OCI-LY7 (cell line): ENCODE results near the gene NDRG2. TPM values are rescaled to one million over a fixed set of nuclear protein-coding genes. Genes with fewer than 3 reads are reported as not detected.

Source experiments
- BruUV-seq: library from RNA; stranded (reverse); fragments of 400-500 nt; replicated peaks from 2 replicates; lab custom pipeline; 2021; lab: Mats Ljungman, UMichigan
- CTCF ChIA-PET: fragments of 300-600 bp; sonication (Branson Sonifier 250); formaldehyde crosslinking; loops from one replicate; lab custom pipeline; 2022; ENCODE audit warnings: antibody characterized with exemption; ENCODE audit not compliant: unreplicated experiment; lab: Charles Lee
- POLR2A ChIA-PET: fragments of 300-600 bp; sonication (Branson Sonifier 250); formaldehyde crosslinking; loops from one replicate; lab custom pipeline; 2022; ENCODE audit warnings: antibody characterized with exemption; lab: Charles Lee
- DNase-seq: peaks from one replicate; pipeline ENCODE4 v3.0.0-alpha.2; 2015; ENCODE audit warnings: low spot score
- H2AFZ ChIP-seq: fragments of 200-600 bp; sonication (generic), shearing (Covaris generic); 2 replicates; pipeline ENCODE4 v1.6.1; 2014; ENCODE audit warnings: mild to moderate bottlenecking, antibody characterized with exemption, low read length, moderate library complexity
- H3K27ac ChIP-seq: fragments of 200-600 bp; sonication (generic); 2 replicates; pipeline ENCODE4 v1.5.1; 2014; ENCODE audit warnings: mixed run types, low read depth, mild to moderate bottlenecking, moderate library complexity, low read length, inconsistent platforms; ENCODE audit not compliant: poor library complexity, severe bottlenecking
- H3K36me3 ChIP-seq: fragments of 200-600 bp; sonication (generic); 2 replicates; pipeline ENCODE4 v1.6.1; 2014; ENCODE audit warnings: mild to moderate bottlenecking, antibody characterized with exemption, low read length, moderate library complexity, mixed read lengths; ENCODE audit not compliant: insufficient read depth
- H3K4me1 ChIP-seq: fragments of 200-600 bp; sonication (generic); 2 replicates; pipeline ENCODE4 v1.5.1; 2014; ENCODE audit warnings: mild to moderate bottlenecking, low read length; ENCODE audit not compliant: insufficient read depth, poor library complexity, severe bottlenecking
- H3K4me2 ChIP-seq: fragments of 200-600 bp; sonication (generic); 2 replicates; pipeline ENCODE4 v1.6.1; 2014; ENCODE audit warnings: mild to moderate bottlenecking, low read length
- H3K4me3 ChIP-seq: fragments of 200-600 bp; sonication (generic); 2 replicates; pipeline ENCODE4 v1.5.1; 2014; ENCODE audit warnings: mild to moderate bottlenecking, low read depth, low read length; ENCODE audit not compliant: poor library complexity, severe bottlenecking
- H3K79me2 ChIP-seq: fragments of 200-600 bp; sonication (generic); 2 replicates; pipeline ENCODE4 v1.6.1; 2016; ENCODE audit warnings: low read depth, mild to moderate bottlenecking, low read length, moderate library complexity, mixed read lengths; ENCODE audit not compliant: insufficient read depth
- H3K9me2 ChIP-seq: fragments of 200-600 bp; sonication (generic); 2 replicates; pipeline ENCODE4 v1.6.1; 2016; ENCODE audit warnings: mild to moderate bottlenecking, low read length, mixed read lengths; ENCODE audit not compliant: insufficient read depth
- H3K9me3 ChIP-seq: fragments of 200-600 bp; sonication (generic); 2 replicates; pipeline ENCODE4 v1.6.1; 2014; ENCODE audit warnings: mild to moderate bottlenecking, mixed run types, low read length, mixed read lengths
- H4K20me1 ChIP-seq: fragments of 200-600 bp; sonication (generic); 2 replicates; pipeline ENCODE4 v1.6.1; 2014; ENCODE audit warnings: mild to moderate bottlenecking, antibody characterized with exemption, low read length, moderate library complexity, mixed read lengths; ENCODE audit not compliant: insufficient read depth
- CTCF ChIP-seq: fragments of 200-600 bp; sonication (generic); conservative IDR thresholded peaks from 2 replicates; pipeline ENCODE4 v1.5.1; 2014; ENCODE audit warnings: mild to moderate bottlenecking, antibody characterized with exemption, low read length, moderate library complexity, mixed read lengths
- EZH2phosphoT487 ChIP-seq: fragments of 200-600 bp; sonication (generic); IDR thresholded peaks from 2 replicates; pipeline ENCODE4 v1.6.1; 2018; ENCODE audit warnings: low read depth, borderline replicate concordance, mild to moderate bottlenecking, mixed run types, antibody characterized with exemption, low read length, moderate library complexity, mixed read lengths
- intact Hi-C: fragments of 100-400 bp; cut with micrococcal nuclease; formaldehyde crosslinking; loops from one replicate; pipeline ENCODE4 v1.10.0; 2022; ENCODE audit not compliant: unreplicated experiment
- total RNA-seq, 2 experiments: library from RNA; depleted of rRNA in 1 of 2; stranded (reverse); fragments of >200 nt in 1 of 2; shearing (Covaris generic) in 1 of 2; gene quantifications; 2 replicates each; pipeline ENCODE4 v1.2.3, GENCODE V29; 2014 to 2022

NDRG2 gene
- total RNA-seq, 2 experiments from 2014 or later, result not detected

DNA sequence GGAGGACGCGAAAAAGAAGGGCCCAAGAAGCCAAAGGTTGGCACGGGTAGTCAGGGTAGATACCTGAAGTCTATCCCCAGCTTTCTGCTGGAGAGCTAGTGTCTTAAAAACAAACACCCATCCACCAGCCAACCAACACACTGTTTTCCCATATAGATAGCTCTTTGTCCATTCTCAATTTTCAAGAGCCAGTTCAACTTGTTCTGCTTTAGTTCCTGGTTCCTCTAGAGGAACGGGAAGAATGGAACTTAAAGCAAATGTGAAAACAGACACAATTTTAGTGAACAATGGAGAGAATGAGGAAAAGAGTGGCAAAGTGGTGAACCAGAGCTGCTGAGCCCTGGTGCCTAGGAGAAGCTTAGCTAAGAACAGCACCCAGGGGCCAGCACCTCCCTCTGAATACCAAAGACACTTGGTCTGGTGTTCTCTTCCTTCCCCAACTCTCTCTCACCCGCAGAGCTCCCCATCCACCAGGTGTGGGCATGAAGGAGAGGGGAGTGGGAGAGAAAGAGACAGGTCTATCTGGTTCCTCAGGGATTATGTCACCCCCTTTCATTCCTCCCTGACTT, 3.8 kb downstream of the NDRG2 start:
- no TSS peak for BruUV-seq
- intact Hi-C loops, result no loop called here
- CTCF ChIA-PET, result no interaction called here

DNA sequence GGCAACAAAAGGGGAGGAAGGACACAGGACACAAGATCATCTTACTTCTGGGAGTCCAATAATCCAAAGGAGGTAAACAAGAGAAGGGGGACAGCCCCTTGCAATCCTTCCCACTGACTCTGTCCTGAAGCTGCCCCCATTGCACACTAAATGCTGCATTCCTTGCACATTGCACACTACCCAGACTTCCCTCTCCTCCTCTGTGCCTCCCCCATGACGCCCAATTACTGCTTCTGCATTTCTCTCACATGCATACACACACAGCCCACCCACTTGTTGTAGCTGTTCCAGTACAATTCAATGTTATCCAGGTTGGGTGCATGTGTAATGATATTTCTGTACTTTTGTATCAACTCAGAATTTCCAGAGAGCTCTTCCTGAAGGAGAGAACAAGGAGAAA, 5.5 kb downstream of the NDRG2 start:
- TF ChIP-seq CTCF (no peak), EZH2phosphoT487 (no peak)

More for the DNA sequence above, 3.8 kb downstream of the NDRG2 start:
- no peaks in the 10 kb centered on the region for H3K4me1 ChIP-seq
- H3K79me2 ChIP-seq, result no peaks in the 10 kb centered on the region
- no peaks in the 10 kb centered on the region for H3K9me3 ChIP-seq
- POLR2A ChIA-PET, result no interaction called here
- DNase-seq, result no peak
- no peak overlapping the region for H3K27ac ChIP-seq
- H3K4me3 ChIP-seq, result no peak overlapping the region
- no peaks in the 10 kb centered on the region for H3K9me2 ChIP-seq
- no peaks in the 10 kb centered on the region for H4K20me1 ChIP-seq
- TF ChIP-seq EZH2phosphoT487 (no peak), CTCF (no peak)
- no peaks in the 10 kb centered on the region for H3K36me3 ChIP-seq
- H3K4me2 ChIP-seq, result no peak overlapping the region
- H2AFZ ChIP-seq, result no peak overlapping the region

DNA sequence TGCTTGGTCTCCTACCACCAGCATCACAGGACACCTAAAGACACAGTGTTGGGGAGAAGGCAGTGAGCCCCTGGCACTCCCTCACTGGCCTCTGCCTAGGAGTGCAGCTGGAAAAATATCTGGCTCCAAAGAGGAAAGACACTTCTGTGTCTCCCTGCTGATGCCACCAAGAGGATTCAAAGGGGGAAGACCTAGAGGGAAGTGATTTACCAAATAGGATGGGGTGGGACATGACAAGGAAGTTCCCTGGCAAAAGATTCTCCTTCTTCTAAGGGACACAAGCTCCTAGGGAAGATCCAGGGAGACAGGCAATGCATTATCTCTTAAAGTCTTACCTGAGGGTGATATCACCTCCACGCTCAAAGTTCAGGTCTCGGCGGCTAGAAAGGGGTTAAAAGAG, 6.1 kb downstream of the NDRG2 start:
- H3K9me3 ChIP-seq, result no peaks in the 10 kb centered on the region
- H2AFZ ChIP-seq, result no peak overlapping the region
- TF ChIP-seq EZH2phosphoT487, result no peak
- TF ChIP-seq CTCF, result no peak
- BruUV-seq, result no TSS peak
- H3K9me2 ChIP-seq, result no peaks in the 10 kb centered on the region
- H3K36me3 ChIP-seq, result no peaks in the 10 kb centered on the region
- H4K20me1 ChIP-seq, result no peaks in the 10 kb centered on the region
- H3K4me1 ChIP-seq, result no peaks in the 10 kb centered on the region
- H3K4me3 ChIP-seq, result no peak overlapping the region
- no peak overlapping the region for H3K27ac ChIP-seq
- DNase-seq, result no peak
- ChIA-PET POLR2A (no interaction called here), CTCF (no interaction called here)
- H3K4me2 ChIP-seq, result no peak overlapping the region
- intact Hi-C loops, result no loop called here
- no peaks in the 10 kb centered on the region for H3K79me2 ChIP-seq

More for the DNA sequence above, 5.5 kb downstream of the NDRG2 start:
- POLR2A ChIA-PET, result interaction anchor here (0.7 kb wide), 1 partner anchor 56 kb away, joined by 3 read pairs; no protein-coding TSS in a partner anchor
- no peak overlapping the region for H3K4me2 ChIP-seq
- DNase-seq, result no peak
- no peak overlapping the region for H2AFZ ChIP-seq
- H3K4me3 ChIP-seq, result no peak overlapping the region
- no peaks in the 10 kb centered on the region for H4K20me1 ChIP-seq
- no peaks in the 10 kb centered on the region for H3K9me2 ChIP-seq
- CTCF ChIA-PET, result no interaction called here
- no TSS peak for BruUV-seq
- H3K79me2 ChIP-seq, result no peaks in the 10 kb centered on the region
- no peak overlapping the region for H3K27ac ChIP-seq
- no peaks in the 10 kb centered on the region for H3K4me1 ChIP-seq
- no peaks in the 10 kb centered on the region for H3K36me3 ChIP-seq
- intact Hi-C loops, result no loop called here
- no peaks in the 10 kb centered on the region for H3K9me3 ChIP-seq
